ENCODE measurements around the gene SLC7A7. TPM values are rescaled to one million over a fixed set of nuclear protein-coding genes. Genes with fewer than 3 reads are reported as not detected.

Gene SLC7A7
- total and polyA plus RNA-seq, 7 donors = 0.93 to 2.6 (median 1.8) TPM

DNA sequence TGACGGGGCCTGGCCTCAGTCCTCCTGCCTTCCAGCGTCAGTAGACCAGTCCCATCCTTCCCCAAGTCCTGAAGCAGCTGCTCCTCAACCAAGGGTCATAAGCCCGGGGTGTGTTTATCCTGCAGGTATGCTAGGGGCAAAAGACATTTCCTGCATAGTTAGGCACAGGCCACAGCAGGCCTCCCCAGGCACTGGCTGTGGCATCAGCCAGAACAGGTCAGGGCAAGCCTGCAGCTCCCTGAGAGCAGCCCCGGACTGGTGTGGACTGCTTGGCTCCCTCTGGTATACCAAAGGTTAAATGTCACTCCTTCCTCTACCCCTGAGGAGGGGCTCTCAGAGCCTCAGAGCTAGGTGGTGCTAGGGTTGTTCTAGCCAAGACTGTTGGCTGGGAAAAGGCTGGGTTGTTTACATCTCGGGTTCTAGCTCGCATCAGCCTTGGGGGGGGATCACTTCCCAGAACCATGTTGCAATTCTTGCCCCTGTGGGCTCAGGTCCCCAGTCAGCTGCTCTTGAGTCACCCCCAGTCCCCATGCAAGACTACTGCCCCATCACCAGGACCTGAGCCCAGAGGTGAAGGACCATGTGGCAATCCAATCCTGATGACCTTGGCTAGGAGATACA, 24.0 kb upstream of the SLC7A7 start:
- DNase-seq (peak in 1 of 2 donors; percentile 63), ATAC-seq (peak in 2 of 4 donors; percentile 6 to 32)
- Histone ChIP-seq H3K27ac (no peak overlapping the region), H3K4me3 (peak overlapping the region; percentile 77), H3K36me3 (ENCODE audit: insufficient read depth in 1 of 2, low read depth in 1 of 2) (peaks cover 0 to 30% of the 10 kb centered on the region in 2 donors), H3K4me1 (peaks cover 6% of the 10 kb centered on the region), H3K9me3 (no peaks in the 10 kb centered on the region), H3K27me3 (ENCODE audit: insufficient read depth in 3 of 3, low read length in 2 of 3) (peaks cover 0 to 16% (median 13%) of the 10 kb centered on the region in 3 donors)
- intact Hi-C loops (cut with DNase I) = no loop called here
- WGBS, 3 donors = 67 to 75% (median 74%) methylated on average over 6 of the region's 6 CpGs
- TF ChIP-seq, protein P1, sequence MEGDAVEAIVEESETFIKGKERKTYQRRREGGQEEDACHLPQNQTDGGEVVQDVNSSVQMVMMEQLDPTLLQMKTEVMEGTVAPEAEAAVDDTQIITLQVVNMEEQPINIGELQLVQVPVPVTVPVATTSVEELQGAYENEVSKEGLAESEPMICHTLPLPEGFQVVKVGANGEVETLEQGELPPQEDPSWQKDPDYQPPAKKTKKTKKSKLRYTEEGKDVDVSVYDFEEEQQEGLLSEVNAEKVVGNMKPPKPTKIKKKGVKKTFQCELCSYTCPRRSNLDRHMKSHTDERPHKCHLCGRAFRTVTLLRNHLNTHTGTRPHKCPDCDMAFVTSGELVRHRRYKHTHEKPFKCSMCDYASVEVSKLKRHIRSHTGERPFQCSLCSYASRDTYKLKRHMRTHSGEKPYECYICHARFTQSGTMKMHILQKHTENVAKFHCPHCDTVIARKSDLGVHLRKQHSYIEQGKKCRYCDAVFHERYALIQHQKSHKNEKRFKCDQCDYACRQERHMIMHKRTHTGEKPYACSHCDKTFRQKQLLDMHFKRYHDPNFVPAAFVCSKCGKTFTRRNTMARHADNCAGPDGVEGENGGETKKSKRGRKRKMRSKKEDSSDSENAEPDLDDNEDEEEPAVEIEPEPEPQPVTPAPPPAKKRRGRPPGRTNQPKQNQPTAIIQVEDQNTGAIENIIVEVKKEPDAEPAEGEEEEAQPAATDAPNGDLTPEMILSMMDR (IDR thresholded peaks at IDR 0.05) = no peak

DNA sequence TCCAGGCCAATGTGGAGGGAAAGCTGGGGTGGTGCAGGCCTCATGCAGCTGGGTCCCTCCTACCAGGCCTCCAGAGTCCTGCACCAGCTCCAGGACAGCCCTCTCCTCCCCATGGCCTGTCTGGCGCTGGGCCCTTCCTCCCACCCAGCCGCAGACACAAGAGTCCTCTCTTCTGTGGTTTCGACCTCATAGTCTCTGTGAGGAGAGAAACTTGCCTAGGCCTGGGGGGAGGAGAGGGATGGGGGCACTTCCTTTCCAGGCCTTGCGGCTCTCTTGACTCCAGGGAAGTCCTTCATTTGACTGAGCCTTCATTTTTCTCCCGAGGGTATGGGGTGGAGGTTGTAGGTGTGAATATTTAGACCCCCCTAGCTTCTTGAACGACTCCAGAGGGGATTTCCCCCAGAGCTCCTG, 23.4 kb upstream of the SLC7A7 start:
- DNase-seq = peak in 1 of 2 donors; percentile 62
- H3K9me3 ChIP-seq = no peaks in the 10 kb centered on the region
- intact Hi-C loops (cut with DNase I) = no loop called here
- peak overlapping the region; percentile 74 for H3K27ac ChIP-seq
- 43 to 53% (median 44%) methylated on average over 5 to 6 of the region's 6 CpGs for WGBS, 3 donors
- ATAC-seq = peak in 2 of 4 donors; percentile 11 to 14
- peak overlapping the region; percentile 77 for H3K4me3 ChIP-seq
- H3K36me3 ChIP-seq (ENCODE audit: insufficient read depth in 1 of 2, low read depth in 1 of 2) = peaks cover 0 to 34% of the 10 kb centered on the region in 2 donors
- peaks cover 6% of the 10 kb centered on the region for H3K4me1 ChIP-seq
- H3K27me3 ChIP-seq (ENCODE audit: insufficient read depth in 3 of 3, low read length in 2 of 3) = peaks cover 0 to 16% (median 13%) of the 10 kb centered on the region in 3 donors
- TF ChIP-seq, protein P1 (IDR thresholded peaks at IDR 0.05) = no peak

GRCh38 chr14:22837750-22838538, 22.7 kb upstream of the SLC7A7 start:
- TF ChIP-seq, protein P1 (IDR thresholded peaks at IDR 0.05) = no peak
- Histone ChIP-seq H3K4me1 (peaks cover 6% of the 10 kb centered on the region), H3K36me3 (ENCODE audit: insufficient read depth in 1 of 2, low read depth in 1 of 2) (peaks cover 0 to 41% of the 10 kb centered on the region in 2 donors), H3K9me3 (no peaks in the 10 kb centered on the region), H3K4me3 (peak overlapping the region; percentile 77), H3K27me3 (ENCODE audit: insufficient read depth in 3 of 3, low read length in 2 of 3) (peaks cover 0 to 16% (median 13%) of the 10 kb centered on the region in 3 donors), H3K27ac (peak overlapping the region; percentile 74)
- intact Hi-C loops (cut with DNase I) = no loop called here
- 28 to 39% (median 30%) methylated on average over 23 to 25 of the region's 25 CpGs for WGBS, 3 donors
- DNase-seq (peak; percentile 77 to 88), ATAC-seq (peak; percentile 9 to 65 (median 36))

GRCh38 chr14:22837114-22837749, 22.0 kb upstream of the SLC7A7 start:
- Histone ChIP-seq H3K9me3 (no peaks in the 10 kb centered on the region), H3K4me3 (peak overlapping the region; percentile 77), H3K27me3 (ENCODE audit: insufficient read depth in 3 of 3, low read length in 2 of 3) (peaks cover 0 to 16% (median 13%) of the 10 kb centered on the region in 3 donors), H3K36me3 (ENCODE audit: insufficient read depth in 1 of 2, low read depth in 1 of 2) (peaks cover 0 to 43% of the 10 kb centered on the region in 2 donors), H3K4me1 (peaks cover 6% of the 10 kb centered on the region), H3K27ac (peak overlapping the region; percentile 74)
- DNase-seq (peak in 1 of 2 donors; percentile 77), ATAC-seq (peak in 3 of 4 donors; percentile 47 to 73 (median 68))
- 1 to 3% (median 2%) methylated on average over 55 to 57 of the region's 57 CpGs for WGBS, 3 donors
- TF ChIP-seq, protein P1 (IDR thresholded peaks at IDR 0.05) = no peak
- intact Hi-C loops (cut with DNase I) = no loop called here

Data from psoas muscle (tissue), 8 donors.